ENCODE measurements around the gene PPM1E. TPM values are rescaled to one million over a fixed set of nuclear protein-coding genes. Genes with fewer than 3 reads are reported as not detected.
"Not testable (repeated sequence)": the region's sequence is repeated elsewhere in the genome, so short reads cannot be mapped to it uniquely, and the experiment has no call there.

PPM1E gene
- total and polyA plus RNA-seq, 2 experiments from 2014 or later: 0.27 TPM; not detected in 1

DNA sequence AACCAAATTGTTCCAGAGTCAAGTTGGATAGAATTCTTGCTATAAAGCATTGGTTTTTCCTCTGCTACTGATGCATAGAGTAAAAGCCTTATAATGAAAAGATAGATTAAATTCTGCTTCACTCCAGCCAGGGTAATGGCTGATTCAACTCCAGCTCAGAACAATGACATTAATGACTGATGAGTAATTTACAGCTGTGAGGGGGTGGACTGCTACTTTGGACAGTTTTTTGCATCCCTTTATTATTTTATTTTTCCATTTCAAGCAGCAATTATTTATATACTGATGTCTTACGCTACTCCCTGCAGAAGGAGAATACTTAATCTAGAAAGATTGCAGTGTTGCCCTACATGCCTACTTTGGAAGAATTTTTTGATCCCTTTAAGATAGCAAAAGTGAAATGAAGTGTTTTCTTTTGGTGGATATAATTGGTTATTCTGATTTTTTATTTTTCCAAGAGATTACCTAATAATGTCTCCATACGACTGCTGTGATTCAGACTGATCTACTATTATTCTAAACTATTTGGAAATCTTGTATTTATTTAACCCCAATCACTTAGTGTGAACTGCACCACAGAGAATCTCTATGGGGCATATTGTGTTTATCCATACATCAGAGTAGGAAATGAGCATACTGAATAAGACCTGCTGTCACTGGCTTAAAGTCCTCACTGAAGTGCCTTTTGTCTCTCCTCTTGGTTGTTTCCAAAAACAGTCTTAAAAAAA, 201.5 kb downstream of the PPM1E start:
- peak in 1 of 2 donors; percentile 36 for DNase-seq (ENCODE audit: low read depth in 1 of 2, low spot score in 1 of 2)
- H3K4me1 ChIP-seq (ENCODE audit: low read depth): no peaks in the 10 kb centered on the region
- no peaks in the 10 kb centered on the region for H3K9me3 ChIP-seq (ENCODE audit: low read depth)
- TF ChIP-seq, protein P1, sequence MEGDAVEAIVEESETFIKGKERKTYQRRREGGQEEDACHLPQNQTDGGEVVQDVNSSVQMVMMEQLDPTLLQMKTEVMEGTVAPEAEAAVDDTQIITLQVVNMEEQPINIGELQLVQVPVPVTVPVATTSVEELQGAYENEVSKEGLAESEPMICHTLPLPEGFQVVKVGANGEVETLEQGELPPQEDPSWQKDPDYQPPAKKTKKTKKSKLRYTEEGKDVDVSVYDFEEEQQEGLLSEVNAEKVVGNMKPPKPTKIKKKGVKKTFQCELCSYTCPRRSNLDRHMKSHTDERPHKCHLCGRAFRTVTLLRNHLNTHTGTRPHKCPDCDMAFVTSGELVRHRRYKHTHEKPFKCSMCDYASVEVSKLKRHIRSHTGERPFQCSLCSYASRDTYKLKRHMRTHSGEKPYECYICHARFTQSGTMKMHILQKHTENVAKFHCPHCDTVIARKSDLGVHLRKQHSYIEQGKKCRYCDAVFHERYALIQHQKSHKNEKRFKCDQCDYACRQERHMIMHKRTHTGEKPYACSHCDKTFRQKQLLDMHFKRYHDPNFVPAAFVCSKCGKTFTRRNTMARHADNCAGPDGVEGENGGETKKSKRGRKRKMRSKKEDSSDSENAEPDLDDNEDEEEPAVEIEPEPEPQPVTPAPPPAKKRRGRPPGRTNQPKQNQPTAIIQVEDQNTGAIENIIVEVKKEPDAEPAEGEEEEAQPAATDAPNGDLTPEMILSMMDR (IDR thresholded peaks at IDR 0.05; ENCODE audit: low read depth, low read length): no peak
- H3K27ac ChIP-seq: no peak overlapping the region
- no peaks in the 10 kb centered on the region for H3K36me3 ChIP-seq
- H3K27me3 ChIP-seq: no peaks in the 10 kb centered on the region
- no peak overlapping the region for H3K4me3 ChIP-seq

- H3K4me3 ChIP-seq; DNase-seq (ENCODE audit: low read depth in 1 of 2, low spot score in 1 of 2); H3K27me3 ChIP-seq; H3K4me1 ChIP-seq (ENCODE audit: low read depth); H3K9me3 ChIP-seq (ENCODE audit: low read depth); H3K27ac ChIP-seq; H3K36me3 ChIP-seq: not testable (repeated sequence)
Observed at GRCh38 chr17:58957725-58958073, 202.0 kb downstream of the PPM1E start.

- no peak overlapping the region for H3K4me3 ChIP-seq
- no peaks in the 10 kb centered on the region for H3K9me3 ChIP-seq (ENCODE audit: low read depth)
- H3K27me3 ChIP-seq: no peaks in the 10 kb centered on the region
- TF ChIP-seq, protein P1 (IDR thresholded peaks at IDR 0.05; ENCODE audit: low read depth, low read length): peak; percentile 19
- H3K27ac ChIP-seq: no peak overlapping the region
- peak; percentile 21 to 62 for DNase-seq (ENCODE audit: low read depth in 1 of 2, low spot score in 1 of 2)
- H3K36me3 ChIP-seq: no peaks in the 10 kb centered on the region
- H3K4me1 ChIP-seq (ENCODE audit: low read depth): no peaks in the 10 kb centered on the region
Observed at GRCh38 chr17:58960068-58960467, 204.4 kb downstream of the PPM1E start.

DNA sequence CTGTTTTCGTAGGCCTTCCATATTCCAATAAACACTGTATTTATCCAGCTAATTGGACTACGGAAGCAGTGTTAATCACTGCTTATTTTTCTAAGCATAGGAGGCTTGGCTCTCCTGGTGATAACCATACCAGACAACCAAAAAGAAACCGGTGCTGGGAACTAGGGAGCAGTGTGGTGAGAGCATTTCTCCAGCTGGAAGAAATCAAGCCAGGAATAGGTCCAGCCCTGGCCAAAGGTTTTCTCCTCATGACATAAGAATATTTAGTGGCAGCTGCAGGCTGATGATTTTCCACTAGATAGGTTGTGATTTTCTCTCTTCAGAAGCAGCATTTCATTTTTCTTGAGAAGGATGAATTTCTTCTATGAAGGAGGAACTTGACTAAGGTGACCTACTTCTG, 209.6 kb downstream of the PPM1E start:
- peak in 1 of 2 donors; percentile 13 for DNase-seq (ENCODE audit: low read depth in 1 of 2, low spot score in 1 of 2)
- H3K27ac ChIP-seq: no peak overlapping the region
- no peaks in the 10 kb centered on the region for H3K27me3 ChIP-seq

GRCh38 chr17:58966208-58966607, 210.6 kb downstream of the PPM1E start:
- no peak overlapping the region for H3K4me3 ChIP-seq

More for the DNA sequence above, 209.6 kb downstream of the PPM1E start:
- Histone ChIP-seq H3K4me1 (ENCODE audit: low read depth) (peaks cover 16% of the 10 kb centered on the region), H3K9me3 (ENCODE audit: low read depth) (no peaks in the 10 kb centered on the region), H3K36me3 (no peaks in the 10 kb centered on the region), H3K4me3 (no peak overlapping the region)
- TF ChIP-seq, protein P1 (IDR thresholded peaks at IDR 0.05; ENCODE audit: low read depth, low read length): no peak

More at GRCh38 chr17:58966208-58966607, 210.6 kb downstream of the PPM1E start:
- no peak for DNase-seq (ENCODE audit: low read depth in 1 of 2, low spot score in 1 of 2)
- Histone ChIP-seq H3K4me1 (ENCODE audit: low read depth) (peaks cover 24% of the 10 kb centered on the region), H3K9me3 (ENCODE audit: low read depth) (no peaks in the 10 kb centered on the region), H3K36me3 (no peaks in the 10 kb centered on the region), H3K27ac (no peak overlapping the region), H3K27me3 (no peaks in the 10 kb centered on the region)
- TF ChIP-seq, protein P1 (IDR thresholded peaks at IDR 0.05; ENCODE audit: low read depth, low read length): no peak

Measured in cardiac muscle cell (in vitro differentiated cells and primary cell).